Endothelial cell of umbilical vein (primary cell): ENCODE measurements around the gene PLEKHG2. TPM values are rescaled to one million over a fixed set of nuclear protein-coding genes. Genes with fewer than 3 reads are reported as not detected.

Experiments used
- BruUV-seq: library from RNA; stranded (reverse); fragments of 400-500 nt; replicated peaks from 2 replicates; lab custom pipeline; 2021; lab: Mats Ljungman, UMichigan
- CTCF ChIA-PET: fragments of 300-600, 350-600 bp; sonication (Branson Sonifier 250); formaldehyde crosslinking; loops from one replicate; lab custom pipeline; 2021; ENCODE audit warnings: antibody characterized with exemption, inconsistent platforms; lab: Charles Lee
- POLR2A ChIA-PET: fragments of 300-600, 350-600 bp; sonication (Branson Sonifier 250); formaldehyde crosslinking; loops from one replicate; lab custom pipeline; 2021; ENCODE audit warnings: antibody characterized with exemption, inconsistent platforms; lab: Charles Lee
- DNase-seq: peaks from one replicate; pipeline ENCODE4 v3.0.0-alpha.2; 2011; ENCODE audit warnings: low read depth, low spot score
- FAIRE-seq: peaks from 2 replicates; lab custom pipeline; 2011; peaks lifted over from hg19 to GRCh38; lab: Jason Lieb, UNC
- H2AFZ ChIP-seq: 2 replicates; pipeline ENCODE4 v1.6.0; 2012; ENCODE audit warnings: low read depth, low read length, control low read depth, inconsistent platforms
- H3K27ac ChIP-seq: 2 replicates; pipeline ENCODE4 v1.5.1; 2011; ENCODE audit warnings: low read depth, mild to moderate bottlenecking, control low read depth, low read length, moderate library complexity; ENCODE audit not compliant: insufficient read depth
- H3K27me3 ChIP-seq, 2 experiments: 2 replicates each; pipeline versions ENCODE4 v1.6.0 to v1.6.1; 2011; ENCODE audit warnings: low read length in 2 of 2, mixed read lengths in 1 of 2; ENCODE audit not compliant: control insufficient read depth in 2 of 2, insufficient read depth in 2 of 2
- H3K36me3 ChIP-seq, 2 experiments: 2 replicates in 1 of 2; 3 replicates in 1 of 2; pipeline ENCODE4 v1.5.1; 2011; ENCODE audit warnings: low read length in 2 of 2, mild to moderate bottlenecking in 1 of 2, moderate library complexity in 1 of 2; ENCODE audit not compliant: control insufficient read depth in 2 of 2, insufficient read depth in 2 of 2; ENCODE audit errors: extremely low read depth in 1 of 2
- H3K4me1 ChIP-seq: 3 replicates; pipeline ENCODE4 v1.5.1; 2011; ENCODE audit warnings: mild to moderate bottlenecking, low read length; ENCODE audit not compliant: control insufficient read depth, insufficient read depth; ENCODE audit errors: extremely low read depth
- H3K4me2 ChIP-seq: 2 replicates; pipeline ENCODE4 v1.6.1; 2011; ENCODE audit warnings: low read length, control low read depth, mixed read lengths; ENCODE audit not compliant: insufficient read depth
- H3K4me3 ChIP-seq, 3 experiments: fragments of 200-600 bp in 1 of 3; sonication (generic), shearing (Covaris generic) in 1 of 3; replicated peaks in 1 of 3; 2 replicates each; pipeline ENCODE4 v1.5.1; 2011 to 2016; ENCODE audit warnings: control low read depth in 3 of 3, low read length in 3 of 3, mild to moderate bottlenecking in 2 of 3, inconsistent platforms in 1 of 3, low read depth in 1 of 3, moderate library complexity in 1 of 3; ENCODE audit not compliant: insufficient read depth in 1 of 3
- H3K79me2 ChIP-seq: 2 replicates; pipeline ENCODE4 v1.6.0; 2012; ENCODE audit warnings: low read length, inconsistent platforms; ENCODE audit not compliant: control insufficient read depth, insufficient read depth
- H3K9ac ChIP-seq: replicated peaks from 2 replicates; pipeline ENCODE3; 2011; ENCODE audit warnings: low read length, control low read depth; ENCODE audit not compliant: insufficient read depth; ENCODE audit errors: extremely low read depth
- H3K9me1 ChIP-seq: replicated peaks from 3 replicates; pipeline ENCODE4 v1.6.0; 2011; ENCODE audit warnings: mild to moderate bottlenecking, low read length; ENCODE audit not compliant: control insufficient read depth, insufficient read depth; ENCODE audit errors: extremely low read depth
- H3K9me3 ChIP-seq: replicated peaks from 2 replicates; pipeline ENCODE4 v1.5.1; 2012; ENCODE audit warnings: low read length, inconsistent platforms; ENCODE audit not compliant: control insufficient read depth, insufficient read depth
- H4K20me1 ChIP-seq: replicated peaks from 2 replicates; pipeline ENCODE3; 2011; ENCODE audit warnings: mild to moderate bottlenecking, low read length; ENCODE audit not compliant: control insufficient read depth, insufficient read depth; ENCODE audit errors: extremely low read depth
- EZH2 ChIP-seq: IDR thresholded peaks from 2 replicates; pipeline ENCODE4 v1.6.1; 2012; ENCODE audit warnings: borderline replicate concordance, low read depth, mild to moderate bottlenecking, moderate library complexity, low read length, inconsistent platforms; ENCODE audit not compliant: severe bottlenecking
- FOS ChIP-seq: IDR thresholded peaks from 2 replicates; pipeline ENCODE4 v1.6.1; 2011; ENCODE audit warnings: mild to moderate bottlenecking, low read length, moderate library complexity, borderline replicate concordance; ENCODE audit not compliant: insufficient read depth
- GATA2 ChIP-seq: IDR thresholded peaks from 2 replicates; pipeline ENCODE4 v1.7.0; 2011; ENCODE audit warnings: low read depth, mild to moderate bottlenecking, moderate library complexity, mixed read lengths, low read length; ENCODE audit not compliant: insufficient read length, insufficient read depth
- JUN ChIP-seq: IDR thresholded peaks from 2 replicates; pipeline ENCODE4 v1.6.1; 2011; ENCODE audit warnings: borderline replicate concordance, low read depth; ENCODE audit not compliant: insufficient read length, insufficient read depth
- MYC ChIP-seq: IDR thresholded peaks from one replicate; pipeline ENCODE4 v1.6.1; 2011; ENCODE audit warnings: mild to moderate bottlenecking, low read depth, low read length
- POLR2A ChIP-seq: IDR thresholded peaks from 2 replicates; pipeline ENCODE4 v1.6.1; 2012; ENCODE audit warnings: low read depth, mild to moderate bottlenecking, control low read depth, low read length
- POLR2AphosphoS5 ChIP-seq: IDR thresholded peaks from 2 replicates; pipeline ENCODE4 v1.6.1; 2012; ENCODE audit warnings: low read depth, mild to moderate bottlenecking, control low read depth, low read length, moderate library complexity; ENCODE audit not compliant: insufficient read depth
- dilution Hi-C: fragments of 300-500 bp; cut with MboI; formaldehyde crosslinking; loops from one replicate; pipeline ENCODE4 v1.15.0; 2019; ENCODE audit warnings: low sequenced_read_pairs; ENCODE audit not compliant: extremely low pct_ligation_motif_present
- intact Hi-C: fragments of 100-400 bp; cut with micrococcal nuclease; formaldehyde crosslinking; loops from one replicate; pipeline ENCODE4 v1.10.0; 2022
- polyA plus RNA-seq, 4 experiments: library from polyadenylated mRNA; depleted of rRNA in 3 of 4; stranded (reverse) in 3 of 4; unstranded in 1 of 4; fragments of >200 nt; gene quantifications; 2 replicates each; pipeline versions ENCODE4 v1.2.1 to v1.2.3, GENCODE V29; 2011 to 2012; ENCODE audit warnings: missing spikeins in 1 of 4
- total RNA-seq: library from RNA; stranded (reverse); gene quantifications from 2 replicates; pipeline ENCODE4 v1.2.3, GENCODE V29; 2021
- TF ChIP-seq, protein P1 (sequence below): IDR thresholded peaks from 2 replicates; pipeline ENCODE4 v1.6.1; 2011; ENCODE audit not compliant: insufficient read depth, insufficient read length
- TF ChIP-seq, protein P2 (sequence below), 2 donors: IDR thresholded peaks; 1 replicate in 1 of 2; 2 replicates in 1 of 2; pipeline ENCODE4 v1.5.1; 2011; ENCODE audit warnings: low read length in 2 of 2, mild to moderate bottlenecking in 2 of 2, moderate library complexity in 2 of 2, control low read depth in 1 of 2, inconsistent platforms in 1 of 2, low read depth in 1 of 2; ENCODE audit not compliant: insufficient read depth in 1 of 2; ENCODE audit errors: extremely low read depth in 1 of 2

Gene PLEKHG2
- total and polyA plus RNA-seq, 2 donors (not counting 3 experiments of a cell fraction or from before 2014, with no cell fraction given) = 44.7 to 74.1 TPM

DNA sequence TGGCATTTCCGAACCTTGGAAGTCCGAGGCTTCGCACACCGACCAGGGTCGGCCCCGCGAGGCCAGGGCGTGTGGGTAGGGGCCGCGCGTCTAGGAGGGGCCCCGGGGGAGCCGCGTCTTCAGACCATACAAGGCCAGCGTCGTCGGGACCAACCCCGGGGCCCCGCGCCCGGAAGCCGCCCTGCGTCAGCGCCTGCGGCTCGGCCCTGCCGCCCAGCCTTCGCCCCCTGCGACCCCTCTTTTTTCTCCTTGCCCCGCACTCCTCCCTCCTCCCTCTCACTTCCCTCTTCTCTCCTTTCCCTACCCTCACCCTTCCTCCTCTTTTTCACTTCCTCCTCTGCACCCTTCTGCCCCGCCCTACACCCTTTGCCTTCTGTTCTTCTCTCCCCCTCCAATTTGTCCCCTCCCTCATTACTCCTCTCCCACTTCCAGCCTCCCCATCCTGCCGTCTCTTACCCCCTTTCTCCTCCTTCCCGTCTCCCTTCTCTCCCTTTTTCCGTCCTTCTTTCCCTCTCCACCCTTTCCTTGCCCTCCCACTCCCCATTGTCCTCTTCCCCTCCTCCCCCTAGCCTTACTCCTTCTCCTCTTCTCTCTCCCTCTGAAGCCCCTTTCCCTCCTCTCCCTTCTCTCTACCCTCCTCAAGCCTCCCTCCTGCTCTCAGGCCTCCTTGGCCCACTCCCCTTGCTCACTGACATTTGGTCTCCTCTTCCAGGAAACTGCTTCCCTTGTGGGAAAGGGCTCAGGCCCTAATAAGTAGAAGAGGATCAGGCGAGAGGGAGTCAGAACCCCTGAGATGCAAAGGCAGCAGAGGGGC, 2.2 kb upstream of the PLEKHG2 start:
- FAIRE-seq = peak; percentile 58
- peak overlapping the region; percentile 75 for H3K4me2 ChIP-seq
- intact Hi-C loops (no loop called here), dilution Hi-C loops (no loop called here)
- TF ChIP-seq FOS (no peak), POLR2A (peak; percentile 23), EZH2 (no peak), GATA2 (no peak), POLR2AphosphoS5 (peak; percentile 67)
- no peaks in the 10 kb centered on the region for H3K27me3 ChIP-seq
- no peaks in the 10 kb centered on the region for H3K9me1 ChIP-seq
- H3K9me3 ChIP-seq = no peaks in the 10 kb centered on the region
- peaks cover 35% of the 10 kb centered on the region for H3K79me2 ChIP-seq
- H2AFZ ChIP-seq = peak overlapping the region; percentile 36
- H3K9ac ChIP-seq = peak overlapping the region; percentile 80
- H3K27ac ChIP-seq = peak overlapping the region; percentile 83
- CTCF ChIA-PET = no interaction called here
- no peaks in the 10 kb centered on the region for H4K20me1 ChIP-seq
- no TSS peak for BruUV-seq
- POLR2A ChIA-PET = interaction anchor here (1.0 to 1.4 kb wide), 2 partner anchors 10 to 26 kb away, joined by 3 read pairs; partner anchors contain the start of gene RPS16
- peaks cover 45% of the 10 kb centered on the region for H3K4me1 ChIP-seq
- no peaks in the 10 kb centered on the region for H3K36me3 ChIP-seq
- peak; percentile 68 for DNase-seq
- peak overlapping the region; percentile 34 to 49 (median 38) for H3K4me3 ChIP-seq

DNA sequence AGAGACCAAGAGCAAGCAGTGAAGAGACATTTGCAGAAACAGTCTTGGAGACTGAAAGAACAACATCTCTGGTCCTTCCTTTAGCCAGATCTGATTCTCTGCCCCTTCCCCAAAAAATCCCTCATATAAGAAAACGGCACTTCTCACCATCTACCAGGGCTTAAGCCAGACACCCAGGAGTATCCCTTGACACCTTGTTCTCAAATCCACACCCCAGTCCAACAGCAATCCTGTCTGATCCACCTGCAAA, 1.7 kb upstream of the PLEKHG2 start:
- Histone ChIP-seq H3K9ac (no peak overlapping the region), H2AFZ (no peak overlapping the region), H3K36me3 (peaks cover 0 to 1% of the 10 kb centered on the region in 2 experiments), H4K20me1 (no peaks in the 10 kb centered on the region), H3K27ac (no peak overlapping the region), H3K79me2 (peaks cover 35% of the 10 kb centered on the region), H3K4me1 (peaks cover 45% of the 10 kb centered on the region), H3K27me3 (no peaks in the 10 kb centered on the region), H3K4me3 (no peak overlapping the region), H3K9me3 (no peaks in the 10 kb centered on the region), H3K4me2 (no peak overlapping the region), H3K9me1 (no peaks in the 10 kb centered on the region)
- intact Hi-C loops (loop anchor here (1.0 kb wide), 1 partner anchor 198 kb away; no protein-coding TSS in a partner anchor), dilution Hi-C loops (no loop called here)
- POLR2A ChIA-PET = interaction anchor here (1.4 to 1.7 kb wide), 2 partner anchors 10 to 13 kb away, joined by 3 to 8 read pairs; no protein-coding TSS in a partner anchor
- DNase-seq (no peak), FAIRE-seq (no peak)
- no TSS peak for BruUV-seq
- CTCF ChIA-PET = interaction anchor here (1.0 to 2.3 kb wide), 5 partner anchors 10 to 48 kb away, joined by 3 to 147 read pairs (median 13); partner anchors contain the start of gene RPS16
- no peak for TF ChIP-seq POLR2A
- no peak for TF ChIP-seq EZH2
- no peak for TF ChIP-seq FOS
- no peak for TF ChIP-seq JUN
- TF ChIP-seq, protein P1, sequence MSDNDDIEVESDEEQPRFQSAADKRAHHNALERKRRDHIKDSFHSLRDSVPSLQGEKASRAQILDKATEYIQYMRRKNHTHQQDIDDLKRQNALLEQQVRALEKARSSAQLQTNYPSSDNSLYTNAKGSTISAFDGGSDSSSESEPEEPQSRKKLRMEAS = no peak
- TF ChIP-seq GATA2 = no peak
- TF ChIP-seq, protein P2, sequence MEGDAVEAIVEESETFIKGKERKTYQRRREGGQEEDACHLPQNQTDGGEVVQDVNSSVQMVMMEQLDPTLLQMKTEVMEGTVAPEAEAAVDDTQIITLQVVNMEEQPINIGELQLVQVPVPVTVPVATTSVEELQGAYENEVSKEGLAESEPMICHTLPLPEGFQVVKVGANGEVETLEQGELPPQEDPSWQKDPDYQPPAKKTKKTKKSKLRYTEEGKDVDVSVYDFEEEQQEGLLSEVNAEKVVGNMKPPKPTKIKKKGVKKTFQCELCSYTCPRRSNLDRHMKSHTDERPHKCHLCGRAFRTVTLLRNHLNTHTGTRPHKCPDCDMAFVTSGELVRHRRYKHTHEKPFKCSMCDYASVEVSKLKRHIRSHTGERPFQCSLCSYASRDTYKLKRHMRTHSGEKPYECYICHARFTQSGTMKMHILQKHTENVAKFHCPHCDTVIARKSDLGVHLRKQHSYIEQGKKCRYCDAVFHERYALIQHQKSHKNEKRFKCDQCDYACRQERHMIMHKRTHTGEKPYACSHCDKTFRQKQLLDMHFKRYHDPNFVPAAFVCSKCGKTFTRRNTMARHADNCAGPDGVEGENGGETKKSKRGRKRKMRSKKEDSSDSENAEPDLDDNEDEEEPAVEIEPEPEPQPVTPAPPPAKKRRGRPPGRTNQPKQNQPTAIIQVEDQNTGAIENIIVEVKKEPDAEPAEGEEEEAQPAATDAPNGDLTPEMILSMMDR (IDR thresholded peaks at IDR 0.05; ENCODE audit: extremely low read depth in 1 of 2, insufficient read depth in 1 of 2, low read depth in 1 of 2, low read length in 2 of 2) = no peak
- no peak for TF ChIP-seq POLR2AphosphoS5
- no peak for TF ChIP-seq MYC
